Bronchial epithelial cell (primary cell): ENCODE measurements around the gene OLFML1. TPM values are rescaled to one million over a fixed set of nuclear protein-coding genes. Genes with fewer than 3 reads are reported as not detected.

Experiments
- DNase-seq: peaks from one replicate; pipeline ENCODE4 v3.0.0-alpha.2; 2010; ENCODE audit warnings: low read depth
- FAIRE-seq: peaks from 2 replicates; lab custom pipeline; 2011; peaks lifted over from hg19 to GRCh38; lab: Jason Lieb, UNC
- H3K27me3 ChIP-seq: 2 replicates; pipeline ENCODE4 v1.5.1; 2011; ENCODE audit warnings: low read length; ENCODE audit not compliant: control insufficient read depth, insufficient read depth
- H3K36me3 ChIP-seq: 2 replicates; pipeline ENCODE4 v1.5.1; 2011; ENCODE audit warnings: low read length; ENCODE audit not compliant: control insufficient read depth, insufficient read depth
- H3K4me3 ChIP-seq: 2 replicates; pipeline ENCODE4 v1.5.1; 2011; ENCODE audit warnings: mild to moderate bottlenecking, low read depth, low read length, control low read depth
- total RNA-seq: library from RNA; depleted of rRNA; stranded (reverse); fragments of >200 nt; gene quantifications from 2 replicates; pipeline ENCODE4 v1.2.1, GENCODE V29; 2014
- TF ChIP-seq, protein P1 (sequence below): IDR thresholded peaks from 2 replicates; pipeline ENCODE4 v1.5.1; 2011; ENCODE audit warnings: mild to moderate bottlenecking, moderate library complexity, low read length, control low read depth, inconsistent platforms; ENCODE audit not compliant: insufficient read depth, severe bottlenecking

The OLFML1 gene
- total RNA-seq, 1 donor from 2014 or later: not detected

DNA sequence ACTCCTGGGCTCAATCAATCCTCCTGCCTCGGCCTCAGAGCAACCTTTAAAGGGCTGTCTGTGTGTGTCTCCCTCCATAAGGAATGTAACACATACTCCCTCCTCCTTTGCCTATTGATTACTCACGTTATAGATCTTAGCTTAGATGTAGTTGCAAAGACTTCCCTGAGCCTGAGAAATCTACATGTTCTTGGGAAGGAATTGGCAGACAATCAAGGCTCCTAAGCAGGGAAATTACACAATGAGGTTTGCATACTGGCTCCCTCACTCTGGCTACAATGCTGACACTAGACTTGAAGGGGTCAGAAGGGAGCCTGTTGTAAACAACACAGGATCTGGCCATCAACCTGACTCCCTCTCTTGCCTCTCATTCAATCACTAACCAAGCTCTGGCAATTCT, 5.2 kb upstream of the OLFML1 start:
- FAIRE-seq: no peak

DNA sequence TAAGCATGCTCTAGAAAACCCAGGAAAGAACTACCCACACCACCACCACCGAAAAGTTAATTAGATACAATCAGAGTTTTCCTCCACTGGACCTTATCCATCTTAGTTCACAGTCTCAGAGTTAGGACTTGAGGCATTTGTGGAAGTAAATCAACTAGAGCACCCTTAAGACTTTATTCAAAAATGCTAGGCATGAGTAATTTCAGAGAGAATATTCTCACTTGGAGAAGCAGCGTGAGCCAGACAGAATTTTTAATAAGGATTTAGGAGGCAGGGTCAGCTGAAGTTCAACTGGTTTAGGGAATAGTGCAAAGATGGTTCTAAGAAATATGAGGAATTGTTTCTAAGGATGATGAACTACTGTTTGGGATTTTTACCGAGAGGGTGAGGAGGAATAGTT, 1.2 kb upstream of the OLFML1 start:
- FAIRE-seq: no peak
- TF ChIP-seq, protein P1, sequence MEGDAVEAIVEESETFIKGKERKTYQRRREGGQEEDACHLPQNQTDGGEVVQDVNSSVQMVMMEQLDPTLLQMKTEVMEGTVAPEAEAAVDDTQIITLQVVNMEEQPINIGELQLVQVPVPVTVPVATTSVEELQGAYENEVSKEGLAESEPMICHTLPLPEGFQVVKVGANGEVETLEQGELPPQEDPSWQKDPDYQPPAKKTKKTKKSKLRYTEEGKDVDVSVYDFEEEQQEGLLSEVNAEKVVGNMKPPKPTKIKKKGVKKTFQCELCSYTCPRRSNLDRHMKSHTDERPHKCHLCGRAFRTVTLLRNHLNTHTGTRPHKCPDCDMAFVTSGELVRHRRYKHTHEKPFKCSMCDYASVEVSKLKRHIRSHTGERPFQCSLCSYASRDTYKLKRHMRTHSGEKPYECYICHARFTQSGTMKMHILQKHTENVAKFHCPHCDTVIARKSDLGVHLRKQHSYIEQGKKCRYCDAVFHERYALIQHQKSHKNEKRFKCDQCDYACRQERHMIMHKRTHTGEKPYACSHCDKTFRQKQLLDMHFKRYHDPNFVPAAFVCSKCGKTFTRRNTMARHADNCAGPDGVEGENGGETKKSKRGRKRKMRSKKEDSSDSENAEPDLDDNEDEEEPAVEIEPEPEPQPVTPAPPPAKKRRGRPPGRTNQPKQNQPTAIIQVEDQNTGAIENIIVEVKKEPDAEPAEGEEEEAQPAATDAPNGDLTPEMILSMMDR: no peak
- DNase-seq: no peak

More for the DNA sequence above, 5.2 kb upstream of the OLFML1 start:
- TF ChIP-seq, protein P1: no peak
- Histone ChIP-seq H3K27me3 (no peaks in the 10 kb centered on the region), H3K4me3 (no peak overlapping the region), H3K36me3 (no peaks in the 10 kb centered on the region)
- no peak for DNase-seq

DNA sequence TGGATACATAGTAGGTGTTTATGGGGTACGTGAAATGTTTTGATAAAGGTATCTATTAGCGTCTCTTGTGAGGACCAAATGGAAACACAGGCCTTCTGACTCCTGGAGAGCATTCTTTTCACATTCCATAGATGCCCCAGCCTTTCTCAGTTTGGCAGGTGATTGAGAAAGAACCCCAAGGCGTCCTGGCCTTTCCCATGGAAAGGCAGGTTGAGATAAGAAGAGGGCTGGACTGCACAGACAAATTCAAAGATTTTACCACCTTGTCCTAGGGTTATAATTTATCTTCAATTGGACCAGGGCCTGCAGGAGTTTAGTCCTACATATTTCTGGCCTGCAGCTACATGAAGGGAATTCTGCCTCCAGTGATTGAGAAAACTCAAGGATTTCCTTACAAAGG, 661 bp upstream of the OLFML1 start:
- DNase-seq (no peak), FAIRE-seq (no peak)
- Histone ChIP-seq H3K4me3 (no peak overlapping the region), H3K27me3 (peaks cover 2% of the 10 kb centered on the region), H3K36me3 (no peaks in the 10 kb centered on the region)
- TF ChIP-seq, protein P1: no peak

More for the DNA sequence above, 1.2 kb upstream of the OLFML1 start:
- Histone ChIP-seq H3K27me3 (peaks cover 2% of the 10 kb centered on the region), H3K4me3 (no peak overlapping the region), H3K36me3 (no peaks in the 10 kb centered on the region)

DNA sequence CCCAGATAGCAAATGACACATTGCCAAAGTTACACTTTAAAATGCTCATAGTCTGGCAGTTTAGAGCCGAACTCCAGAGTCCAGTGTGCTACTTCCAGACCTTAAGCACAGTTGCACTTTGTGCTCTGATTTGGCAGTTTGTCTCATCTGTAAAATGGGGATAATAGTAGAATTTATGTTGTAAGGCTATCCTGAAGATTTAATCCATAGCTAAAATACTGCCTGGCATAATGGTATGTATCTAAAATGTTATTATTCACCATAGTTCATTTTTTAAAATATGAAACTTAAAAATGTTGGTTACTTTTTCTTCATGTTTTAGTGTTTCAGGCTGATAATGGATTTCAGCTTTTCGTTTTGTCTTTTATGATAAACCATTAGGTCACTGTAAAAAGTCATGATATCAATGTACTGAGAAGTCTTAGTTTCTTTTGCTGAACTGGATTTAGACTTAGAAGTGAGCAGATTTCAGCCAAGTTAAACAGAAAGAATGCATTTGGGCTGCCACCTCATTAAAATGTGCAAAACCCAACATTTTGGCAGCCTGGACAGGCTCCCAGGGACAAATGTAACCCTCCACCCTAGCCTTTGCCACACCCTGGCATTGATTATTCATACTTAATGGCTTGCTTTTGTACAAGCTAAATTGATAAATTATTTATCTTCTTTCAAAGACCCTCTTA, 933 bp downstream of the OLFML1 start:
- no peak overlapping the region for H3K4me3 ChIP-seq
- H3K27me3 ChIP-seq: peaks cover 2% of the 10 kb centered on the region
- no peak for DNase-seq
- H3K36me3 ChIP-seq: no peaks in the 10 kb centered on the region
- TF ChIP-seq, protein P1: no peak
- FAIRE-seq: no peak

DNA sequence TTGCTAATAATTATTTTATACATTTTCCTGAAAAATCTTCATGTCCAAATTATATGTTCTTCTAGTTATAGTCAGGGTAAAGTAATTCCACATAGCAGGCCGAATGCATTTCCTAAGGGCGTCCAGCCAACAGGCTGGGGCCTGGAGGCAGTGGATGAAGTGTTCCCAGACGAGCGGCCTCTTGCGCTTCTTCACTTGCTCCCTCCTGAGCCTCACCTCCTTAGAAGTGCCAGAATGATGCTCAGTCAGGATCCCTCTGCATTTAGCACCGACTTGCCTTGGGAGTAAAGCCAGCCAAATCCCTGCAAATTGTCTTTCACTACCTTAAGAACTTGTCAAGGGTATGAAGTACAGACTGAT, 1.5 kb downstream of the OLFML1 start:
- TF ChIP-seq, protein P1: no peak
- no peak overlapping the region for H3K4me3 ChIP-seq
- no peak for FAIRE-seq
- H3K36me3 ChIP-seq: no peaks in the 10 kb centered on the region
- DNase-seq: no peak
- H3K27me3 ChIP-seq: peaks cover 2% of the 10 kb centered on the region

DNA sequence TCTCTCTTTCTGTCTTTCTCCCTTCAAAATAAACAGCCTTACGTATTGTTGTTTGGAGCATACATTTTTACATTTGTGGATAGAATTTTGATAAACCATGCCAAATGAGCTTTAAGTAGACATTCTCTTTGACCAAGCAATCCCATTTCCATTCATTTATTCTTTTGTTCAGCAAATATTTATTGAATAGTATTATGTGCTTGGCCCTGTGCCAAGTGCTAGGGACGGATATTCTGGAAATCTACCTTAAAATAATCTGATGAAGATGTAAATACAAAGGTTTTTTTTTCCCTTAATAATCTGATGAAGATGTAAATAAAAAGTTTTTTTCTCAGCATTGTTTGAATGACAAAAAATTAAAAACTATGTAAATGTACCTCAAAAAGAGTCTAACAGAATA, 2.1 kb downstream of the OLFML1 start:
- Histone ChIP-seq H3K27me3 (peaks cover 2% of the 10 kb centered on the region), H3K4me3 (no peak overlapping the region), H3K36me3 (no peaks in the 10 kb centered on the region)
- TF ChIP-seq, protein P1: no peak
- no peak for DNase-seq
- no peak for FAIRE-seq
